Transverse colon (tissue), 4 donors: ENCODE data around the gene PRDM8. TPM values are rescaled to one million over a fixed set of nuclear protein-coding genes. Genes with fewer than 3 reads are reported as not detected.

Experiments
- DNase-seq: peaks from one replicate; pipeline ENCODE4 v3.0.0-alpha.2; 2019
- H3K27ac ChIP-seq, 4 donors: fragments of 200-600 bp; sonication (generic); 2 replicates each; pipeline ENCODE4 v1.5.1; 2016 to 2018; ENCODE audit warnings: inconsistent platforms in 4 of 4
- H3K27me3 ChIP-seq: fragments of 200-600 bp; sonication (generic); 2 replicates; pipeline ENCODE4 v1.5.1; 2017; ENCODE audit warnings: inconsistent platforms
- H3K36me3 ChIP-seq, 4 donors: fragments of 200-600 bp; sonication (generic); 2 replicates each; pipeline ENCODE4 v1.5.1; 2017 to 2019; ENCODE audit warnings: inconsistent platforms in 4 of 4
- H3K4me1 ChIP-seq, 4 donors: fragments of 200-600 bp; sonication (generic); 2 replicates each; pipeline ENCODE4 v1.5.1; 2017 to 2020; ENCODE audit warnings: inconsistent platforms in 4 of 4
- H3K4me3 ChIP-seq, 4 donors: fragments of 200-600 bp; sonication (generic); 1 replicate in 1 of 4; 2 replicates in 3 of 4; pipeline versions ENCODE4 v1.5.1 to v1.6.1; 2017 to 2019; ENCODE audit warnings: inconsistent platforms in 4 of 4
- H3K9me3 ChIP-seq, 2 donors: fragments of 200-600 bp; sonication (generic); 2 replicates each; pipeline ENCODE4 v1.5.1; 2017 to 2019; ENCODE audit warnings: inconsistent platforms in 2 of 2
- EP300 ChIP-seq: sonication (generic); formaldehyde crosslinking; IDR thresholded peaks from one replicate; pipeline ENCODE4 v1.6.1; 2017; ENCODE audit warnings: antibody characterized with exemption, low read depth
- POLR2A ChIP-seq: fragments of 450-650 bp; IDR thresholded peaks from one replicate; pipeline ENCODE4 v1.6.1; 2016; ENCODE audit warnings: antibody characterized with exemption, mild to moderate bottlenecking, moderate library complexity
- POLR2AphosphoS5 ChIP-seq, 3 donors: sonication (generic); formaldehyde crosslinking; IDR thresholded peaks; one replicate each; pipeline ENCODE4 v1.6.1; 2016; ENCODE audit warnings: antibody characterized with exemption in 3 of 3
- WGBS, 2 donors: methylation state at CpG; one replicate each; pipeline ENCODE4 v1.1.5; 2018; ENCODE audit warnings: low coverage in 1 of 2; 5-methylcytosine and 5-hydroxymethylcytosine counted together
- in situ Hi-C, 4 donors: fragments of 200-750 bp; cut with MboI; loops; one replicate each; pipeline versions ENCODE4 v1.15.0 to v1.15.1; 2017; ENCODE audit warnings: low sequenced_read_pairs in 3 of 4, low pct_ligation_motif_present in 1 of 4, low pct_unique_long_range_greater_than_20kb in 1 of 4
- intact Hi-C: fragments of 100-400 bp; cut with DNase I; formaldehyde crosslinking; loops from one replicate; pipeline ENCODE4 v1.15.1; 2023; ENCODE audit warnings: low total_unique reads
- total RNA-seq, 4 donors: library from RNA; depleted of rRNA; stranded (reverse); fragments of >200 nt; gene quantifications; one replicate each; pipeline ENCODE4 v1.1.0, GENCODE V29; 2016
- TF ChIP-seq, protein P1 (sequence below), 5 experiments: fragments of 200-600 bp in 3 of 5; fragments of 450-650 bp in 2 of 5; sonication (generic) in 3 of 5; IDR thresholded peaks; 1 replicate in 2 of 5; 2 replicates in 3 of 5; pipeline ENCODE4 v1.5.1; 2016 to 2017; ENCODE audit warnings: antibody characterized with exemption in 5 of 5, inconsistent platforms in 3 of 5, mild to moderate bottlenecking in 2 of 5, moderate library complexity in 1 of 5

PRDM8 gene
- total RNA-seq, 4 donors from 2014 or later = 0.20 to 5.2 (median 3.2) TPM

- Histone ChIP-seq H3K9me3 (no peaks in the 10 kb centered on the region), H3K36me3 (no peaks in the 10 kb centered on the region), H3K4me3 (no peak overlapping the region), H3K27ac (no peak overlapping the region), H3K27me3 (peaks cover 83% of the 10 kb centered on the region), H3K4me1 (peaks cover 0 to 25% (median 16%) of the 10 kb centered on the region in 4 donors)
- in situ Hi-C loops = no loop called here
- TF ChIP-seq EP300 = no peak
- TF ChIP-seq, protein P1, sequence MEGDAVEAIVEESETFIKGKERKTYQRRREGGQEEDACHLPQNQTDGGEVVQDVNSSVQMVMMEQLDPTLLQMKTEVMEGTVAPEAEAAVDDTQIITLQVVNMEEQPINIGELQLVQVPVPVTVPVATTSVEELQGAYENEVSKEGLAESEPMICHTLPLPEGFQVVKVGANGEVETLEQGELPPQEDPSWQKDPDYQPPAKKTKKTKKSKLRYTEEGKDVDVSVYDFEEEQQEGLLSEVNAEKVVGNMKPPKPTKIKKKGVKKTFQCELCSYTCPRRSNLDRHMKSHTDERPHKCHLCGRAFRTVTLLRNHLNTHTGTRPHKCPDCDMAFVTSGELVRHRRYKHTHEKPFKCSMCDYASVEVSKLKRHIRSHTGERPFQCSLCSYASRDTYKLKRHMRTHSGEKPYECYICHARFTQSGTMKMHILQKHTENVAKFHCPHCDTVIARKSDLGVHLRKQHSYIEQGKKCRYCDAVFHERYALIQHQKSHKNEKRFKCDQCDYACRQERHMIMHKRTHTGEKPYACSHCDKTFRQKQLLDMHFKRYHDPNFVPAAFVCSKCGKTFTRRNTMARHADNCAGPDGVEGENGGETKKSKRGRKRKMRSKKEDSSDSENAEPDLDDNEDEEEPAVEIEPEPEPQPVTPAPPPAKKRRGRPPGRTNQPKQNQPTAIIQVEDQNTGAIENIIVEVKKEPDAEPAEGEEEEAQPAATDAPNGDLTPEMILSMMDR (IDR thresholded peaks at IDR 0.05) = no peak
- TF ChIP-seq POLR2A = no peak
- no peak for TF ChIP-seq POLR2AphosphoS5 (IDR thresholded peaks at IDR 0.05)
- no peak for DNase-seq
- intact Hi-C loops = no loop called here
- WGBS, 2 donors = 67 to 79% methylated on average over 7 to 8 of the region's 8 CpGs
Observed at GRCh38 chr4:80199004-80199560, 1.8 kb downstream of the PRDM8 start.

- intact Hi-C loops = loop anchor here (2.0 kb wide), 1 partner anchor 45 kb away; no protein-coding TSS in a partner anchor
- Histone ChIP-seq H3K27ac (no peak overlapping the region), H3K4me3 (no peak overlapping the region), H3K27me3 (peaks cover 75% of the 10 kb centered on the region), H3K9me3 (no peaks in the 10 kb centered on the region), H3K36me3 (no peaks in the 10 kb centered on the region), H3K4me1 (peaks cover 0 to 25% (median 16%) of the 10 kb centered on the region in 4 donors)
- in situ Hi-C loops = loop anchor here in 2 of 4 donors (25.0 kb wide), 2 partner anchors 288 to 1238 kb away; no protein-coding TSS in a partner anchor
- TF ChIP-seq, protein P1 (IDR thresholded peaks at IDR 0.05) = no peak
- no peak for TF ChIP-seq POLR2A
- no peak for TF ChIP-seq EP300
- no peak for TF ChIP-seq POLR2AphosphoS5 (IDR thresholded peaks at IDR 0.05)
- WGBS, 2 donors = 63 to 68% methylated on average over 1 to 6 of the region's 6 CpGs
- DNase-seq = no peak
Observed at GRCh38 chr4:80199947-80200346, 2.6 kb downstream of the PRDM8 start.

- peaks cover 0 to 25% (median 16%) of the 10 kb centered on the region in 4 donors for H3K4me1 ChIP-seq
- H3K27ac ChIP-seq = peak overlapping the region; percentile 87 to 95 (median 90)
- H3K9me3 ChIP-seq = no peaks in the 10 kb centered on the region
- H3K36me3 ChIP-seq = no peaks in the 10 kb centered on the region
- 40 to 52% methylated on average over 19 to 43 of the region's 43 CpGs for WGBS, 2 donors
- TF ChIP-seq POLR2A = no peak
- no peak for TF ChIP-seq POLR2AphosphoS5 (IDR thresholded peaks at IDR 0.05)
- TF ChIP-seq, protein P1 (IDR thresholded peaks at IDR 0.05) = no peak
- TF ChIP-seq EP300 = no peak
- peak overlapping the region; percentile 19 to 88 (median 66) for H3K4me3 ChIP-seq
- in situ Hi-C loops (loop anchor here in 2 of 4 donors (25.0 kb wide), 2 partner anchors 289 to 1239 kb away; no protein-coding TSS in a partner anchor), intact Hi-C loops (loop anchor here (1.0 to 2.0 kb wide), 2 partner anchors 10 to 43 kb away; no protein-coding TSS in a partner anchor)
- H3K27me3 ChIP-seq = peaks cover 62% of the 10 kb centered on the region
- DNase-seq = peak; percentile 45
Observed at GRCh38 chr4:80201252-80202151, 4.2 kb downstream of the PRDM8 start.

DNA sequence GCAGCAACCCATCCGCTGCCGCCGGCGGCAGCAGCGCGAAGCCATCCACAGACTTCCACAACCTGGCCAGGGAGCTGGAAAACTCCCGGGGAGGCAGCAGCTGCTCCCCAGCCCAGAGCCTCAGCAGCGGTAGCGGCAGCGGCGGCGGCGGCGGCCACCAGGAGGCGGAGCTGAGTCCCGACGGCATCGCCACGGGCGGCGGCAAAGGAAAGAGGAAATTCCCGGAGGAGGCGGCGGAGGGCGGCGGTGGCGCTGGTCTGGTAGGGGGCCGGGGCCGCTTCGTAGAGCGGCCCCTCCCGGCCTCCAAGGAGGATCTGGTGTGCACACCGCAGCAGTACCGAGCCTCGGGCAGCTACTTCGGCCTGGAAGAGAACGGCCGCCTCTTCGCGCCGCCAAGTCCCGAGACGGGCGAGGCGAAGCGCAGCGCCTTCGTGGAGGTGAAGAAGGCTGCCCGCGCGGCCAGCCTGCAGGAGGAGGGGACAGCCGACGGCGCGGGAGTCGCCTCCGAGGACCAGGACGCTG lies 4.9 kb downstream of the PRDM8 start:
- peaks cover 62% of the 10 kb centered on the region for H3K27me3 ChIP-seq
- H3K4me1 ChIP-seq = peaks cover 0 to 25% (median 16%) of the 10 kb centered on the region in 4 donors
- no peaks in the 10 kb centered on the region for H3K36me3 ChIP-seq
- DNase-seq = peak; percentile 89
- no peak for TF ChIP-seq EP300
- no peak for TF ChIP-seq POLR2A
- TF ChIP-seq, protein P1 (IDR thresholded peaks at IDR 0.05) = peak; percentile 84 to 90 (median 89)
- peak; percentile 25 to 37 (median 27) for TF ChIP-seq POLR2AphosphoS5 (IDR thresholded peaks at IDR 0.05)
- H3K9me3 ChIP-seq = no peaks in the 10 kb centered on the region
- intact Hi-C loops = no loop called here
- H3K4me3 ChIP-seq = peak overlapping the region; percentile 61 to 90 (median 80)
- in situ Hi-C loops = loop anchor here in 2 of 4 donors (25.0 kb wide), 2 partner anchors 290 to 1240 kb away; no protein-coding TSS in a partner anchor
- H3K27ac ChIP-seq = peak overlapping the region; percentile 87 to 95 (median 90)
- 0% methylated on average over 5 of the region's 58 CpGs; no CpG with 5 or more reads in 1 of the 2 donors for WGBS, 2 donors
